ENCODE measurements around the gene FAM186B.

GRCh38 chr12:49649892-49650291, 44.5 kb upstream of the FAM186B start:
- TF ChIP-seq REXO4 (CRISPR knock-in tag; IDR thresholded peaks at IDR 0.05; ENCODE audit: borderline replicate concordance): no peak
- no peak for TF ChIP-seq ZNF747 (CRISPR knock-in tag; IDR thresholded peaks at IDR 0.05; ENCODE audit: borderline replicate concordance)
- TF ChIP-seq CENPBD1 (CRISPR knock-in tag; IDR thresholded peaks at IDR 0.05; ENCODE audit: borderline replicate concordance, low read depth): no peak
- no peak for TF ChIP-seq POLR2A (IDR thresholded peaks at IDR 0.05; ENCODE audit: insufficient read depth in 1 of 2, low read depth in 2 of 2, low read length in 2 of 2)
- no peak for TF ChIP-seq ZFP41 (CRISPR knock-in tag; IDR thresholded peaks at IDR 0.05; ENCODE audit: borderline replicate concordance)
- no peak for TF ChIP-seq ZNF3 (CRISPR knock-in tag; IDR thresholded peaks at IDR 0.05)
- no peak for TF ChIP-seq PATZ1 (CRISPR knock-in tag; IDR thresholded peaks at IDR 0.05)
